Neuronal stem cell (in vitro differentiated cells): Measurements from ENCODE around the gene KRT33B.

Source experiments
- DNase-seq: peaks from one replicate; pipeline ENCODE4 v3.0.0-alpha.2; 2013; ENCODE audit warnings: low spot score
- H2AFZ ChIP-seq: one replicate; pipeline ENCODE4 v1.6.1; 2013; ENCODE audit warnings: mild to moderate bottlenecking, low read length, inconsistent platforms
- H2AK5ac ChIP-seq: 2 replicates; pipeline ENCODE4 v1.6.1; 2013; ENCODE audit warnings: low read depth, mild to moderate bottlenecking, inconsistent platforms, low read length, moderate library complexity, mixed read lengths
- H2BK120ac ChIP-seq: 2 replicates; pipeline ENCODE4 v1.6.1; 2013; ENCODE audit warnings: low read depth, mild to moderate bottlenecking, inconsistent platforms, low read length, moderate library complexity, mixed read lengths
- H2BK12ac ChIP-seq: one replicate; pipeline ENCODE4 v1.6.1; 2013; ENCODE audit warnings: low read length, inconsistent platforms
- H2BK15ac ChIP-seq: 2 replicates; pipeline ENCODE4 v1.6.1; 2013; ENCODE audit warnings: mild to moderate bottlenecking, low read length, inconsistent platforms, mixed read lengths
- H2BK5ac ChIP-seq: one replicate; pipeline ENCODE4 v1.6.1; 2013; ENCODE audit warnings: inconsistent platforms, mild to moderate bottlenecking, low read length, moderate library complexity
- H3K14ac ChIP-seq: one replicate; pipeline ENCODE4 v1.6.1; 2013; ENCODE audit warnings: low read length, inconsistent platforms
- H3K18ac ChIP-seq: 2 replicates; pipeline ENCODE4 v1.6.1; 2013; ENCODE audit warnings: low read length, inconsistent platforms
- H3K23ac ChIP-seq: 2 replicates; pipeline ENCODE4 v1.6.1; 2013; ENCODE audit warnings: low read depth, mild to moderate bottlenecking, mixed read lengths, low read length, inconsistent platforms; ENCODE audit not compliant: poor library complexity
- H3K27ac ChIP-seq: replicated peaks from 3 replicates; pipeline ENCODE4 v1.5.1; 2013; ENCODE audit warnings: low read length, inconsistent platforms
- H3K27me3 ChIP-seq, 3 experiments: 2 replicates each; pipeline ENCODE4 v1.6.1; 2013; ENCODE audit warnings: low read length in 3 of 3, mild to moderate bottlenecking in 2 of 3, inconsistent platforms in 1 of 3, low read depth in 1 of 3, mixed read lengths in 1 of 3, moderate library complexity in 1 of 3; ENCODE audit not compliant: control insufficient read depth in 3 of 3, insufficient read depth in 3 of 3
- H3K36me3 ChIP-seq, 2 donors: replicated peaks in 1 of 2; 2 replicates each; pipeline ENCODE4 v1.6.1; 2013; ENCODE audit warnings: low read length in 2 of 2; ENCODE audit not compliant: control insufficient read depth in 2 of 2, insufficient read depth in 2 of 2
- H3K4ac ChIP-seq: 2 replicates; pipeline ENCODE4 v1.6.1; 2013; ENCODE audit warnings: inconsistent platforms, mild to moderate bottlenecking, low read length, moderate library complexity
- H3K4me1 ChIP-seq, 2 donors: 1 replicate in 1 of 2; 2 replicates in 1 of 2; pipeline ENCODE4 v1.6.1; 2013; ENCODE audit warnings: low read length in 2 of 2, low read depth in 1 of 2; ENCODE audit not compliant: control insufficient read depth in 2 of 2, insufficient read depth in 1 of 2
- H3K4me2 ChIP-seq: one replicate; pipeline ENCODE4 v1.6.1; 2013; ENCODE audit warnings: mild to moderate bottlenecking, low read length, inconsistent platforms; ENCODE audit not compliant: insufficient read depth, poor library complexity, severe bottlenecking
- H3K4me3 ChIP-seq, 2 donors: 2 replicates each; pipeline ENCODE4 v1.5.1; 2013; ENCODE audit warnings: low read length in 2 of 2, mild to moderate bottlenecking in 2 of 2, inconsistent platforms in 1 of 2, moderate library complexity in 1 of 2
- H3K79me1 ChIP-seq: one replicate; pipeline ENCODE4 v1.6.1; 2013; ENCODE audit warnings: low read depth, mild to moderate bottlenecking, inconsistent platforms, low read length, moderate library complexity
- H3K9ac ChIP-seq: one replicate; pipeline ENCODE4 v1.6.1; 2013; ENCODE audit warnings: mild to moderate bottlenecking, low read depth, low read length, inconsistent platforms; ENCODE audit not compliant: poor library complexity
- H3K9me3 ChIP-seq, 2 donors: replicated peaks in 1 of 2; 2 replicates each; pipeline versions ENCODE3 to v1.6.1; 2013; ENCODE audit warnings: low read length in 2 of 2, mild to moderate bottlenecking in 2 of 2, inconsistent platforms in 1 of 2, low read depth in 1 of 2, mixed read lengths in 1 of 2, moderate library complexity in 1 of 2; ENCODE audit not compliant: control insufficient read depth in 2 of 2, insufficient read depth in 1 of 2
- H4K8ac ChIP-seq: one replicate; pipeline ENCODE4 v1.6.1; 2013; ENCODE audit warnings: low read depth, mild to moderate bottlenecking, inconsistent platforms, low read length, moderate library complexity
- H4K91ac ChIP-seq: one replicate; pipeline ENCODE4 v1.6.1; 2013; ENCODE audit warnings: low read length, low read depth, mild to moderate bottlenecking, inconsistent platforms; ENCODE audit not compliant: poor library complexity
- WGBS, 2 donors: extraction: QIAGEN DNeasy Blood & Tissue Kit; methylation state at CpG; one replicate each; pipeline ENCODE4 v1.1.7; 2013; ENCODE audit warnings: missing lambda C conversion rate in 2 of 2, mixed read lengths in 1 of 2; ENCODE audit not compliant: insufficient read length in 2 of 2, insufficient replicate concordance in 1 of 2; ENCODE audit errors: extremely low coverage in 2 of 2; 5-methylcytosine and 5-hydroxymethylcytosine counted together

KRT33B gene

GRCh38 chr17:41390411-41390938, 20.9 kb upstream of the KRT33B start:
- Histone ChIP-seq H3K4me3 (no peak overlapping the region), H3K23ac (no peak overlapping the region), H2BK120ac (no peak overlapping the region), H3K36me3 (no peaks in the 10 kb centered on the region), H4K8ac (no peak overlapping the region), H3K4ac (no peak overlapping the region), H2BK12ac (no peak overlapping the region), H3K9ac (no peak overlapping the region), H3K4me2 (no peak overlapping the region), H2AK5ac (no peak overlapping the region), H2BK5ac (no peak overlapping the region), H3K27ac (no peak overlapping the region), H3K27me3 (peaks cover 0 to 1% (median 0%) of the 10 kb centered on the region in 3 experiments), H3K9me3 (no peaks in the 10 kb centered on the region), H3K79me1 (no peaks in the 10 kb centered on the region), H3K18ac (no peak overlapping the region), H3K4me1 (no peaks in the 10 kb centered on the region), H3K14ac (no peak overlapping the region), H4K91ac (no peak overlapping the region), H2BK15ac (no peak overlapping the region), H2AFZ (no peak overlapping the region)
- DNase-seq: no peak
- no CpG with 5 or more reads among the region's 7 CpGs for WGBS, 2 donors

GRCh38 chr17:41387670-41388069, 18.1 kb upstream of the KRT33B start:
- no peaks in the 10 kb centered on the region for H3K9me3 ChIP-seq
- H3K18ac ChIP-seq: no peak overlapping the region
- H2AK5ac ChIP-seq: no peak overlapping the region
- no peak overlapping the region for H2BK5ac ChIP-seq
- H3K23ac ChIP-seq: no peak overlapping the region
- no peak overlapping the region for H3K14ac ChIP-seq
- no peak for DNase-seq
- H3K4me2 ChIP-seq: no peak overlapping the region
- no peak overlapping the region for H3K9ac ChIP-seq
- H2BK15ac ChIP-seq: no peak overlapping the region
- no peak overlapping the region for H3K4ac ChIP-seq
- H4K8ac ChIP-seq: no peak overlapping the region
- WGBS, 2 donors: no CpG with 5 or more reads among the region's 4 CpGs
- H4K91ac ChIP-seq: no peak overlapping the region
- no peaks in the 10 kb centered on the region for H3K4me1 ChIP-seq
- no peak overlapping the region for H2BK12ac ChIP-seq
- no peaks in the 10 kb centered on the region for H3K79me1 ChIP-seq
- no peaks in the 10 kb centered on the region for H3K36me3 ChIP-seq
- no peak overlapping the region for H3K4me3 ChIP-seq
- H2BK120ac ChIP-seq: no peak overlapping the region
- no peak overlapping the region for H2AFZ ChIP-seq
- no peak overlapping the region for H3K27ac ChIP-seq
- no peaks in the 10 kb centered on the region for H3K27me3 ChIP-seq

- Histone ChIP-seq H3K4me1 (no peaks in the 10 kb centered on the region), H3K4me2 (no peak overlapping the region), H3K36me3 (no peaks in the 10 kb centered on the region), H2BK120ac (no peak overlapping the region), H2BK5ac (no peak overlapping the region), H2AK5ac (no peak overlapping the region), H3K79me1 (no peaks in the 10 kb centered on the region), H2AFZ (no peak overlapping the region), H3K9me3 (no peaks in the 10 kb centered on the region), H3K4me3 (no peak overlapping the region), H3K23ac (no peak overlapping the region), H2BK12ac (no peak overlapping the region), H4K91ac (no peak overlapping the region), H3K9ac (no peak overlapping the region), H2BK15ac (no peak overlapping the region), H3K14ac (no peak overlapping the region), H4K8ac (no peak overlapping the region), H3K27me3 (no peaks in the 10 kb centered on the region), H3K4ac (no peak overlapping the region), H3K27ac (no peak overlapping the region), H3K18ac (no peak overlapping the region)
- no CpG with 5 or more reads among the region's 1 CpG for WGBS, 2 donors
- DNase-seq: no peak
Observed at GRCh38 chr17:41386227-41386626, 16.6 kb upstream of the KRT33B start.

- Histone ChIP-seq H3K27me3 (no peaks in the 10 kb centered on the region), H3K23ac (no peak overlapping the region), H3K18ac (no peak overlapping the region), H3K79me1 (no peaks in the 10 kb centered on the region), H3K27ac (no peak overlapping the region), H3K4me1 (no peaks in the 10 kb centered on the region), H4K8ac (no peak overlapping the region), H3K4me3 (no peak overlapping the region), H3K9ac (no peak overlapping the region), H2BK15ac (no peak overlapping the region), H3K4ac (no peak overlapping the region), H4K91ac (no peak overlapping the region), H2BK5ac (no peak overlapping the region), H3K4me2 (no peak overlapping the region), H2BK120ac (no peak overlapping the region), H3K36me3 (no peaks in the 10 kb centered on the region), H2AK5ac (no peak overlapping the region), H2AFZ (no peak overlapping the region), H3K14ac (no peak overlapping the region), H2BK12ac (no peak overlapping the region), H3K9me3 (no peaks in the 10 kb centered on the region)
- WGBS, 2 donors: no CpG with 5 or more reads among the region's 1 CpG
- DNase-seq: no peak
Observed at GRCh38 chr17:41383690-41384089, 14.1 kb upstream of the KRT33B start.
